Astrocyte of the cerebellum (primary cell): Measurements from ENCODE around the gene FOXG1.

Experiments used
- DNase-seq: peaks from one replicate; pipeline ENCODE4 v3.0.0-alpha.2; 2011; ENCODE audit warnings: low read depth
- H3K4me3 ChIP-seq: 2 replicates; pipeline ENCODE4 v1.5.1; 2011; ENCODE audit warnings: mild to moderate bottlenecking, low read depth, low read length, moderate library complexity
- in situ Hi-C: cut with HindIII; loops from 2 replicates; pipeline ENCODE4 v1.10.0; 2017; ENCODE audit warnings: low sequenced_read_pairs
- TF ChIP-seq, protein P1 (sequence below): IDR thresholded peaks from 2 replicates; pipeline ENCODE4 v1.5.1; 2012; ENCODE audit warnings: low read length, low read depth, moderate library complexity, mild to moderate bottlenecking; ENCODE audit errors: missing control alignments

The FOXG1 gene

DNA sequence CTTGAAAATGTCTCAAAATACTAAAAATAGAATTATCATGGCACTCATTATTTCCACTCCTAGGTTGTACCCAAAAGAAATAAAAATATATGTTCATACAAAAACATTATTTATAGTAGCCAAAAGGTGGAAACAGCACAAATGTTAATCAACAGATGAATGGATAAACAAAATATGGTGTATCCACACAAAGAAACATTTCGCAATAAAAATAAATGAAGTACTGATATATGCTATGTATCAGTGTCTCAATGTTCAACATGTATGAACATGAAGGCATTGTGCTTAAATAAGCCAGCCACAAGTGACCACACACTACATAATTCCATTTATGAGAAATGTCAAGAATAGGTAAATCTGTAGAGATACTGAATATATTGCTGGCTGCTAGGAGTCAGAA is 40.9 kb downstream of the FOXG1 start:
- DNase-seq, result no peak
- in situ Hi-C loops, result no loop called here
- TF ChIP-seq, protein P1, sequence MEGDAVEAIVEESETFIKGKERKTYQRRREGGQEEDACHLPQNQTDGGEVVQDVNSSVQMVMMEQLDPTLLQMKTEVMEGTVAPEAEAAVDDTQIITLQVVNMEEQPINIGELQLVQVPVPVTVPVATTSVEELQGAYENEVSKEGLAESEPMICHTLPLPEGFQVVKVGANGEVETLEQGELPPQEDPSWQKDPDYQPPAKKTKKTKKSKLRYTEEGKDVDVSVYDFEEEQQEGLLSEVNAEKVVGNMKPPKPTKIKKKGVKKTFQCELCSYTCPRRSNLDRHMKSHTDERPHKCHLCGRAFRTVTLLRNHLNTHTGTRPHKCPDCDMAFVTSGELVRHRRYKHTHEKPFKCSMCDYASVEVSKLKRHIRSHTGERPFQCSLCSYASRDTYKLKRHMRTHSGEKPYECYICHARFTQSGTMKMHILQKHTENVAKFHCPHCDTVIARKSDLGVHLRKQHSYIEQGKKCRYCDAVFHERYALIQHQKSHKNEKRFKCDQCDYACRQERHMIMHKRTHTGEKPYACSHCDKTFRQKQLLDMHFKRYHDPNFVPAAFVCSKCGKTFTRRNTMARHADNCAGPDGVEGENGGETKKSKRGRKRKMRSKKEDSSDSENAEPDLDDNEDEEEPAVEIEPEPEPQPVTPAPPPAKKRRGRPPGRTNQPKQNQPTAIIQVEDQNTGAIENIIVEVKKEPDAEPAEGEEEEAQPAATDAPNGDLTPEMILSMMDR, result no peak
- no peak overlapping the region for H3K4me3 ChIP-seq

DNA sequence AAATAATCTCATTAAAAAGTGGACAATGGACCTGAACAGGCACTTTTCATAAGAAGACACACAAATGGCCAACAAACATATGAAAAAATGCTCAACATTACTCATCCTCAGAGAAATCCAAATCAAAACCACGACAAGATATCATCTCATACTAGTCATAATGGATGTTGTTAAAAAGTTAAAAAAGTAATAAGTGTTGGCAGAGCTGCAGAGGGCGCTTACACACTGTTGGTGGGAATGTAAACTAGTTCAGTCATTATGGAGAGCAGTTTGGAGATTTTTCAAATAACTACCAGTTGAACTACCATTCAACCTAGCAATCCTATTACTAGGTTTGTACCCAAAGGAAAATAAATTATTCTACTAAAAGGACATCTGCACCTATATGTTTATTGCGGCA is 47.2 kb downstream of the FOXG1 start:
- DNase-seq, result no peak
- H3K4me3 ChIP-seq, result no peak overlapping the region
- in situ Hi-C loops, result no loop called here
- TF ChIP-seq, protein P1, result no peak
